Measurements from ENCODE around the gene LGALS9C.
"Not testable (repeated sequence)": the region's sequence is repeated elsewhere in the genome, so short reads cannot be mapped to it uniquely, and the experiment has no call there.

The LGALS9C gene

DNA sequence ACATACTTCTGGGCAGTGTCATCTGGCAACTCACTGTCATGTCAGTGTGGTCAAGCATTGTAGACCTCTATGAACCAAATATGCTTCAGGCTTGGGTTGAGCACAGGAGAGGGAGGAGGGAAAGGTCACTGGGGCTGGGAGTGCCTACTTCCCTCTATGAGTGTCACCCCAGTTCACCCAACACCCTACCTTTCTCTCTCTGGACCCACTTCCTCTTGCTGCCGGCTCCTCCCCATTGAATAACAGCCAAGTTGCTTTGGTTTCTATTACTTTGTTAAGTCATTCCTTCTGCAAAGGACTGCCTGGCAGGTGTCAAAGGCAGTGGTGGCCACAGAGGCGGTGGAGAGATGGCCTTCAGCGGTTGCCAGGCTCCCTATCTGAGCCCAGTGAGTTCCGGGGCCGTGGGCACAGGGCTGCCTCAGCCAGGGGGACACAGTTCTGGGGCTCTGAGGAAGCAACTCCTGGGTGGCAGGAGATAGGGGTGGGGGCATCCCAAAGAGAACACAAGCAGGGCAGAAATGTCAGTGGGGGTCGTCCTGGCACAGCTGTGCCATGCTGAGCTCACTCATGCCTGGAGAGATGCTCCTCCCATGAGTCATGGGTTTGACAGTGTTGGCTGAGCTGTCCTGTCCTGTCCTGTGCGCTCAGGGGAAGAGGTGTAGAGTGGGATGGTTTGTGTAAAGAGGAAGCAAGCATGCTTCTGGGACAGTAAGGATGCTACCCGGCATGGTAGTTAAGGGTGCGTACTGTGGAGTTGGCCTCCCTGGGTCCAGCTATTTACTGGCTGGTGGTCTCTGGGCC is at the start of gene LGALS9C:
Gene LGALS9C (plus strand): TSS at position 282 of the 801 bp plus-strand sequence. CDS start 66 bp downstream, at position 348.
- peak; percentile 17 for DNase-seq

DNA sequence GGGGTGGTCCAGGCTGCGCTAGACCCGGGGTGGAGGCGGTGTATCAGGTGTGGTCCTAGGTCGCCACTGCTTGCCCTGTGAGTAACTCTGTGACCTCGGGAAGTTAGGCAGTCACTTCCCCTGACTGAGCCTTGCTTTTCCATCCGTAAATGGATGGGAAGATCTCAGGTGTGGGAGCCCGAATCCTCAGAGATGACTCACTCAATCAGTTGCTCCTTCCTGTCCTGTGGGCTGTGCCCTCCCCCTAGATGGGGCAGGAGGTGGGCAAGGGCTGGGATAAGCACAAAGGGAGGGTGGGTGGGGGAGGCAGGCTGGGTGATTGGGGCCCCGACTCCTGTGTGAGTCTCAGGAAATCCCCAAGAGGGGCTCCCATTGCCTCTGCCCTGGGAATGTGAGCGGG is 44.4 kb upstream of the LGALS9C start:
- DNase-seq, result not testable (repeated sequence)

- DNase-seq, result not testable (repeated sequence)
Measured at GRCh38 chr17:18439465-18439870, 37.1 kb upstream of the LGALS9C start.

- DNase-seq, result peak; percentile 19
Measured at GRCh38 chr17:18442093-18442492, 34.5 kb upstream of the LGALS9C start.

- not testable (repeated sequence) for DNase-seq
Measured at GRCh38 chr17:18442532-18442931, 34.1 kb upstream of the LGALS9C start.

GRCh38 chr17:18447476-18448205 is 28.9 kb upstream of the LGALS9C start:
- not testable (repeated sequence) for DNase-seq

GRCh38 chr17:18448311-18448710 is 28.3 kb upstream of the LGALS9C start:
- DNase-seq, result not testable (repeated sequence)

DNA sequence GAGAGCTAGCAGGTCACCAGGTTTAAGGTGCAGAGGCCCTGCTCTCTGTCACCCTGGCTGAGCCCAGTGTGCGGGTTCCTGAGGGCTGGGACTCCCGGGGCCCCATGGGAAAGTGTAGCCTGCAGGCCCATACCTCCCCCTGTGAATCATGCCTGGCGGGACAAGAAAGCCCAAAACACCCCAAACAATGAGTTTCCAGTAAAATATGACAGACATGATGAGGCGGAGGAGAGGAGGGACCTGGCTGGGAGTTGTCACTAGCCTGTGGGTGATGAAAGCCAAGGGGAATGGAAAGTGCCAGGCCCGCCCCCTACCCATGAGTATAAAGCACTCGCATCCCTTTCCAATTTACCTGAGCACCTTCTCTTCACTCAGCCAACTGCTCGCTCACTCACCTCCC is 26.8 kb upstream of the LGALS9C start:
- DNase-seq, result not testable (repeated sequence)

- not testable (repeated sequence) for DNase-seq
Measured at GRCh38 chr17:18450998-18451397, 25.6 kb upstream of the LGALS9C start.

- not testable (repeated sequence) for DNase-seq
Measured at GRCh38 chr17:18451969-18452368, 24.6 kb upstream of the LGALS9C start.

- not testable (repeated sequence) for DNase-seq
Measured at GRCh38 chr17:18459035-18459434, 17.6 kb upstream of the LGALS9C start.

DNA sequence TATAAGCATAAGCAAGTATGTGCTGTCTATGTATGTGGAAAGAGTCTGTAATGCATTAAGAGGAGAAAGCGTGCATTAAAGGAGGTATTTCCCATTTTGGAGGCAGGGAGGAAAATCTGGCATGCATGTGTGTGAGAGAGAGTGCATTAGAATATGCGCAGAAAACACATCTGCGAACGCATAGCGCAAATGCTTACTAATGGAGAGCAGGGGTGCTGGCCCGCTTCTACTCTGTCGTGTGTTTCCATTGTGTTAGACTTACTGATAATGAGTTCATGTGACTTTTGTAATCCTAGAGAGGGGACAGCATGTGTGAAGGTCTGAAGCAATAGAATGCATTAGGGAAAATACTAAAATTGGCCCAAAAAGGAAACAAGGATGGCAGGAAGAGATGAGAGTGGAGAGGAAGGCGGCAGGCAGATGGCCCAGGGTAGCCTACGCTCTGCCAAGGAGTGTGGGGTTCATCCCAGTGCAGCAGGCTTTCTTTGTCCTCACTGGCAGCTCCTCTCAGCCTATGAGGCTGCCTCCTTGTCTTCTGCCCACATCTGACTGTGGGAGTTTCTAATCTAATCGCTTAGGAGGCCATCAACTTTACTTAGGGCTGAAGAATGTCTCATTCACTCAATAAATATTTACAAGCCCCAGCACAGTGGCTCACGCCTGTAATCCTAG is 12.6 kb upstream of the LGALS9C start:
- DNase-seq, result not testable (repeated sequence)

GRCh38 chr17:18466250-18466983 is 10.2 kb upstream of the LGALS9C start:
- not testable (repeated sequence) for DNase-seq

- DNase-seq, result not testable (repeated sequence)
Measured at GRCh38 chr17:18467001-18467400, 9.6 kb upstream of the LGALS9C start.

GRCh38 chr17:18468472-18469171 is 8.0 kb upstream of the LGALS9C start:
- not testable (repeated sequence) for DNase-seq

- DNase-seq, result not testable (repeated sequence)
Measured at GRCh38 chr17:18469837-18470236, 6.8 kb upstream of the LGALS9C start.

- DNase-seq, result not testable (repeated sequence)
Measured at GRCh38 chr17:18470345-18470930, 6.2 kb upstream of the LGALS9C start.

DNA sequence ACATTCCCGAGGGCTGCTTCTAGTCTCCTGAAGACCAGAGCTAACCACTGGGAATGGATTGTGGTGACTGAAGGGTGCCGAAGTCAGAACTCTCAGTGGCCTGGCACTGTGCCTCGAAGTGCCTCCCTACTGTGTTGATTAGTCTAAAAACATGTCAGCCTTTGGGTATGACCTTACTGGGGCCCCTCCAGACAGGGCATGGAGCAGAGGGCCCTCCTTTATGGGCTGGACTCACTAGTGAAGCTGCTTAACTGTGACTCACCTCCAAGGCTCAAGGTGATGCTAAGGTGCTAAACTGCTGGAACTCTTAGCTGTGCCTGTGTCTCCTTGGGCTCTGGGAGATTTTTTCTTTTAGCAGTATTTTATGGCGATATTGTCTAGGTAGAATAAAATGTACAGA is 2.6 kb upstream of the LGALS9C start:
- DNase-seq, result not testable (repeated sequence)

- not testable (repeated sequence) for DNase-seq
Measured at GRCh38 chr17:18474754-18475153, 1.8 kb upstream of the LGALS9C start.

GRCh38 chr17:18477367-18477766 is 778 bp downstream of the LGALS9C start:
- not testable (repeated sequence) for DNase-seq

GRCh38 chr17:18478362-18478761 is 1.8 kb downstream of the LGALS9C start:
- not testable (repeated sequence) for DNase-seq
